H4 (cell line): ENCODE measurements around the gene POFUT1. TPM values are rescaled to one million over a fixed set of nuclear protein-coding genes. Genes with fewer than 3 reads are reported as not detected.

Experiments used
- DNase-seq: peaks from one replicate; pipeline ENCODE4 v3.0.0-alpha.2; 2015; ENCODE audit warnings: low spot score
- total RNA-seq: library from RNA; depleted of rRNA; stranded (reverse); fragments of >200 nt; shearing (Covaris generic); gene quantifications from 2 replicates; pipeline ENCODE4 v1.2.3, GENCODE V29; 2014

POFUT1 gene
- total RNA-seq, 1 experiment from 2014 or later: 51.5 TPM

DNA sequence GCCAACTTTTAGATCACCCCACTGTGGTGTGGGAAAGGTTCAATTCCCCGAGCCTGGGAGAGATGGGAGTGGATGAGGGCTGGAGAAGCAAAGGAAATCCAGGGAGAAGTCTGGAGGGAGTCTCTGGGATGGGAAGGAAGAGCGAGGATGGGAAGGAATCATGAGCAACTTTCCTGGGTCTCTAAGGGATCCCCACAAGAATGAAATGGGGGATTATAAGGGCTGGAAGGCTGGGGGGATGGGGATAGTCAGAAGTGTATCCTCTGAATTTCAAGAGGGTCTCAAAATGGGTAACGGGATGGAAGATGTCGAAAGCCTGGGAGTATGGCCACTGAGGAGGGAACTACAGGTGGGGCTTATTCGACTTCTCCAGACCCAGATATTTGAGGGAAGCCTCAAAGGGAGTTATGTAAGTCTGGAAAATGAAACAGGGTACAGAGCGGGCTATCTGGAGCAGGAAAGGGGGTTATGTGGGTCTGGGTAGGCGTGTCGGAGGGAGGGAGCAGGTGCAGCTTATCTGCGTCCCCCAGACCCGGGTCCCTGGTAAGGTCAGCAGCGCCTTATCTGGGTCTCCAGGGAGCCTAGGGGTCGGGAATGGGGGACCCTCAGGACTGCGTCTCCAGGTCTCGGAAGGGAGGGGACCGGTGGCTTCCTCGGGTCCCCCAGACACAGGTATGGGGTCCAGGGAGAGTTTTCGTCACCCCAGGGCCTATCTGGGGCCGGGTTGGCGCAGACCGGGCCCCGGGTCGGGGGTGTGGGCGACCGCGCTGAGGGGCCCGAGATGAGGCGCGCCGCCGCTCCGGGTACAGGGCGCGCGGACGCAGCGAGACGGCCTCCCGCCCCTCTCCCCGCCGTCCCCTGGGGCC lies 687 bp upstream of the POFUT1 start:
- no peak for DNase-seq

- DNase-seq: no peak
These were observed 947 bp downstream of the POFUT1 start for GRCh38 chr20:32208499-32209154.

GRCh38 chr20:32209850-32210605 lies 2.3 kb downstream of the POFUT1 start:
- DNase-seq: no peak

- DNase-seq: no peak
These were observed 6.2 kb downstream of the POFUT1 start for GRCh38 chr20:32213870-32214269.

- no peak for DNase-seq
These were observed 7.5 kb downstream of the POFUT1 start for GRCh38 chr20:32215147-32215546.

DNA sequence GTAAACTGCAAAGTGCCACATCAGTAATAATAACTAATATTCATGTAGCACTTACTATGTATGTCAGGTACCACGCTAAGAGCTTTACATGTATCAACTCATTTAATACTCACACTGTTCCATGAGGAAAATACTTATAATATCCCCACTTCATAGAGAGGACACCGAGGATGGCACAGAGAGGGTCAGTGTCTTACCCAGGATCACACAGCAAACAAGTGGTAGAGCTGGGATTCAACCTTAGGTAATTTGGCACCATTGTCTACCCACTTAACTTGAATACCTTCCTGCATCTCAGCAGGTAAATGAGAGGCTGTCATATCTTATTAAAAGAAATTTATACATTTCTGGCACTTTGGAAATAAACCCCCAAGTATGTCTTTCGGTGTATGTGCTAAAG lies 8.0 kb downstream of the POFUT1 start:
- DNase-seq: no peak

GRCh38 chr20:32216179-32217142 lies 8.8 kb downstream of the POFUT1 start:
- no peak for DNase-seq

DNA sequence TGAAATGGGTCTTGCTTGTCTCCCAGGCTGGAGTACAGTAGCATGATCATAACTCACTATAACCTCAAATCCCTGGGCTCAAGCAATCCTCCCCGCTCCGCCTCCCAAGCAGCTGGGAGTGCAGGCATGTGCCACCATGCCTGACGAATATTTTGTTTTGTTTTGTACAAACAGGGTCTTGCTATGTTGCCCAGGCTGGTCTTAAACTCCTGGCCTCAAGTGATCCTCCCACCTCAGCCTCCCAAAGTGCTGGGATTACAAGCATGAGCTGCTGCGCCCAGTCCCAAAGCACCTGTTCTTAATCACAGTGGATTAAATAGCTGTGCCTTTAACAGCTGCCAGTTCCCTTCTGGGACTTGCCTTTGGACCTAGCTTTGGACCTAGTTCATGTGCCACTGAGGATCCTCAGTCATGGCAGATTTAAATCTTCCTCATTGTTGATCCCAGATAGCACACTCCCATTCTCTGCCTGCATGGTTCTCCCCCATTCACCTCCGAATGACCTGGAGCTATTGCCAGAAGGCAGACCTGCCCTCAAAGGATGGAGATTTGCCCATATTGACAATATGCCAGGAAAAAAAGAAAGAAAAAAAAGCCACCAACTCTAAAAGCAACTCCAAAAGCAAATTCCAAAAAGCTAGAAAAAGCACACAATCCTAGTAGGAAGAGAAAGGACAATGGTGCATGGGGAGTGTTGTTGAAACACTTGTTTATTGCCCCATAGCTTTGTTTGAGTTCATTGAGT lies 10.6 kb downstream of the POFUT1 start:
- DNase-seq: no peak

DNA sequence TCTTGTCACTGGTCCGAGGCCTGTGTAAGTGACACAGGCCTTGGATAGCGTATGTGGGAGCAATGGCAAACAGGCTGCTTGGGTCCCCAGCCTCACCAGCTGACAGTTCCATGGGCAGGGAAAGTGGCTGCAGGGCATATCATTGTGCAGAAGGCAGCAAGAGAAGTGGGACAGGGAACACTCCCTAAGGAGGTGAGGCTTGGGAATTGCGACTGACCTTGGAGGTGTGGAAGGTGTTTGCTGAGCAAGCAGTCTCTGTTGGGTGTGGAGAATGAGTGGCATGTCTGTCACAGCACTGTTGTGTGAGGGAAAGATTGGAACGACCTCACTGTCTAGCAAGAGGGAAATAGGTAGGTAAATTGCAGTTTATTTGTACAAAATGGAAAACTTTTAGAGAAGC lies 16.8 kb downstream of the POFUT1 start:
- DNase-seq: no peak

DNA sequence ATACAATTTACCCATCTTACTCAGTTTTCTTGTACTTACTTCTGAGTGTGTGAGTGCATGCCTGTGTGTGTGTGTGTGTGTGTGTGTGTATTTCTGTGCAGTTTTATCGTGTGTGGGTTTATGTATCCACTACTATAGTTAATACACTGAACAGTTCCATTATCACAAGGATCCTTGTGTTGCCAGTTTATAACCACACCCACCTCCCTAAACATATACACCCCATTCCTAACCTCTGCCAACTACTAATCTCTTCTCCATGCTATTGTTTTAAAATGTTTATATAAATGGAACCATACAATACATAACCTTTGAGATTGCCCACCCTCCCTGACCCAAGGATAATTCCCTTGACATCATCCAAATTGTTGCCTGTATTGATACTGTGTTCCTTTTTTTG lies 18.7 kb downstream of the POFUT1 start:
- no peak for DNase-seq

- no peak for DNase-seq
These were observed 19.6 kb downstream of the POFUT1 start for GRCh38 chr20:32227306-32227705.

GRCh38 chr20:32227744-32228688 lies 20.3 kb downstream of the POFUT1 start:
- no peak for DNase-seq

DNA sequence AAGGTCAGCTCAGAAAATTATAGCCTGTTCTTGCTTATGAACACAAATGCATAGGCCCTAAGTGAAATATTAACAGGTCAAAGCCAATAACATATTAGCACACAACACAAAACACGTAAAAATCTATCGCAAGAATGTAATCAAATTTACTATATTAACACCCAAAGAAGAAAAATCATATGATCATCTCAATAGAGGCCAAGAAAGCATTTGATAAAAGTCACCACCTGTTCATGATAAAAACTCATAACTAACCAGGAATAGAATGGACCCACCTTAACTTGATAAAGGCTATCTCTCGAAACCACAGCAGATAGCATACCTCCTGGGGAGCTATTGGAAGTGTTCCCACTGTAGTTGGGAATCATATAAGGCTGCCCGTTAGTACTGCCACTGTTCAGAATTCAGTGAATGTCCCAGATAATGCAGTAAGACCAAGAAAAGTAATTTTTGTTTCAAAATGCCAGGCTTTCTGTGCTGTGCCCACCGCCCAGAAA lies 21.6 kb downstream of the POFUT1 start:
- no peak for DNase-seq

GRCh38 chr20:32230707-32231106 lies 23.0 kb downstream of the POFUT1 start:
- DNase-seq: no peak

GRCh38 chr20:32231245-32231644 lies 23.6 kb downstream of the POFUT1 start:
- DNase-seq: no peak

DNA sequence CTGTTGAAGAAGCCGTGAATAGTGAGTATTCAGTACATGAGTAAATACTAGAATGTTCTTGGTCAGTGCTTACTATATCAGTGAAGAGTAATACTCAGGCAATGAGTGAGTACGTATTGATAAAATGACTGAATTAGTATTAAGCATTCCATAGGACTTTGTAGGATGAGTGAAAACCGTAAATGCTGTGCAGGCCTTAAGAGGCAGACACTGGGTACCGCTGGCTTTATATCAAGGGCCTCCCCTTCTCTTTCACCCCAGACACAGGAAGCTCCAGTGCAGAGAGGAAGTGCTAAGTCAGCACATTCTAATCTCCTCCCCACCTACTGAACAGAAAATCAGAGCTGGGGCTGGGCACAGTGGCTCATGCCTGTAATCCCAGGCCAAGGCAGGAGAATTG lies 24.2 kb downstream of the POFUT1 start:
- no peak for DNase-seq

DNA sequence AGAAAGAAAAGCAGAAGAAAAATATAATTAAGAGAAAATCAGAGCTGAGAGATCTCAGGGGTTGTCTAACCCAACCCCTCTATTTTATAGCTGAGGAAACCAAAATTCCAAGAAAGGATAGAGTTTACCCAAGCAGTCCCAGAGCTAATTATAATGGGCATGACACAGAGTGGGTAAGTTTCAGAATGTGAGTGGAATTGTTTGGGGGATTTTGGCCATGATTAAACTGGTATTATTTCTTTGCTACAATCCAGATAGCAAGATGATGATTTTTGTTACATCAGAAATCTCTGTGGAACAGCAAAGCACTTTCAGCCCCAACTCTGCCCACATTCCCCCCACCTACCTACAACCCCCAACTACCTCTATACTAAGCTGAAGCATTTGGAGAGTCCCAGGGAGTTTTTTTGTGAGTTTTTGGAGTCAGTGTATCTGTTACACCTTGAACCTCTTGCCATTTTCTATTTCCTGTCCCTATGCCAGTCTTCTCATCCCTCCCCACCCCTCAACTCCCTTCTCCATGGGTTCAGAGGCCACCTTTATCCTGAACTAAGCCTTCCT lies 24.7 kb downstream of the POFUT1 start:
- no peak for DNase-seq

DNA sequence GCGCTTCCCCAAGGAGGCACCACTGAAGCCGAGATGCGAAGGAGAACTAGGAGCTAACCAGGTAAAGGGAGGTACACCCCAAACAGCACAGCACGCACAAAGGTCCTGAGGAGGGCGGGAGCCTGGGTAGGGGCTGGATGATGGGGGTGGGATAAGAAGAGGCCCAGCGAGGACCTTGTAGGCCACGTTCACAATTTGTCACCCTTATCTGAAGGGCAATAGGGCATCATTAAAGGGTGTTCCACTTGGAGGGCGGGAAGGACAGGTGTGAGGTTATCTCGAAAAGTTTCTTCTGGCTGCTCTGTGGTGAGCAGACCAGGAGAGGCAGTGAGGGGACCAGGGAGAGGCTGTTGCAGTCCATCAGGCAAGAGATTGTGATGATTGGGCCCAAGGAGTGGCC lies 25.6 kb downstream of the POFUT1 start:
- DNase-seq: no peak
